ENCODE measurements around the gene CUBN. TPM values are rescaled to one million over a fixed set of nuclear protein-coding genes. Genes with fewer than 3 reads are reported as not detected.

Gene CUBN
- total and polyA plus RNA-seq, 2 of the 13 experiments (the other 11 are each of a cell fraction or from before 2014, with no cell fraction given), result 0.27 to 0.32 TPM

GRCh38 chr10:16965740-16966447, 163.7 kb downstream of the CUBN start (continued):
- TF ChIP-seq, protein P1, sequence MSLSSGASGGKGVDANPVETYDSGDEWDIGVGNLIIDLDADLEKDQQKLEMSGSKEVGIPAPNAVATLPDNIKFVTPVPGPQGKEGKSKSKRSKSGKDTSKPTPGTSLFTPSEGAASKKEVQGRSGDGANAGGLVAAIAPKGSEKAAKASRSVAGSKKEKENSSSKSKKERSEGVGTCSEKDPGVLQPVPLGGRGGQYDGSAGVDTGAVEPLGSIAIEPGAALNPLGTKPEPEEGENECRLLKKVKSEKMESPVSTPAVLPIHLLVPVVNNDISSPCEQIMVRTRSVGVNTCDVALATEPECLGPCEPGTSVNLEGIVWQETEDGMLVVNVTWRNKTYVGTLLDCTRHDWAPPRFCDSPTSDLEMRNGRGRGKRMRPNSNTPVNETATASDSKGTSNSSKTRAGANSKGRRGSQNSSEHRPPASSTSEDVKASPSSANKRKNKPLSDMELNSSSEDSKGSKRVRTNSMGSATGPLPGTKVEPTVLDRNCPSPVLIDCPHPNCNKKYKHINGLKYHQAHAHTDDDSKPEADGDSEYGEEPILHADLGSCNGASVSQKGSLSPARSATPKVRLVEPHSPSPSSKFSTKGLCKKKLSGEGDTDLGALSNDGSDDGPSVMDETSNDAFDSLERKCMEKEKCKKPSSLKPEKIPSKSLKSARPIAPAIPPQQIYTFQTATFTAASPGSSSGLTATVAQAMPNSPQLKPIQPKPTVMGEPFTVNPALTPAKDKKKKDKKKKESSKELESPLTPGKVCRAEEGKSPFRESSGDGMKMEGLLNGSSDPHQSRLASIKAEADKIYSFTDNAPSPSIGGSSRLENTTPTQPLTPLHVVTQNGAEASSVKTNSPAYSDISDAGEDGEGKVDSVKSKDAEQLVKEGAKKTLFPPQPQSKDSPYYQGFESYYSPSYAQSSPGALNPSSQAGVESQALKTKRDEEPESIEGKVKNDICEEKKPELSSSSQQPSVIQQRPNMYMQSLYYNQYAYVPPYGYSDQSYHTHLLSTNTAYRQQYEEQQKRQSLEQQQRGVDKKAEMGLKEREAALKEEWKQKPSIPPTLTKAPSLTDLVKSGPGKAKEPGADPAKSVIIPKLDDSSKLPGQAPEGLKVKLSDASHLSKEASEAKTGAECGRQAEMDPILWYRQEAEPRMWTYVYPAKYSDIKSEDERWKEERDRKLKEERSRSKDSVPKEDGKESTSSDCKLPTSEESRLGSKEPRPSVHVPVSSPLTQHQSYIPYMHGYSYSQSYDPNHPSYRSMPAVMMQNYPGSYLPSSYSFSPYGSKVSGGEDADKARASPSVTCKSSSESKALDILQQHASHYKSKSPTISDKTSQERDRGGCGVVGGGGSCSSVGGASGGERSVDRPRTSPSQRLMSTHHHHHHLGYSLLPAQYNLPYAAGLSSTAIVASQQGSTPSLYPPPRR (CRISPR knock-in tag; IDR thresholded peaks at IDR 0.05; ENCODE audit: borderline replicate concordance), result no peak
- TF ChIP-seq AGO2 (optimal IDR thresholded peaks at IDR 0.05; ENCODE audit: low read depth, low read length), result no peak
- no peak for TF ChIP-seq RFXAP (CRISPR knock-in tag; IDR thresholded peaks at IDR 0.05; ENCODE audit: borderline replicate concordance)
- no peak for TF ChIP-seq KDM2A (CRISPR knock-in tag; IDR thresholded peaks at IDR 0.05; ENCODE audit: borderline replicate concordance, low read depth)
- TF ChIP-seq ZIK1 (CRISPR knock-in tag; IDR thresholded peaks at IDR 0.05; ENCODE audit: borderline replicate concordance, low read depth), result no peak
- TF ChIP-seq PATZ1 (CRISPR knock-in tag; IDR thresholded peaks at IDR 0.05), result no peak
- TF ChIP-seq CEBPG (CRISPR knock-in tag; IDR thresholded peaks at IDR 0.05), result no peak
- no peak for TF ChIP-seq ZBTB37 (CRISPR knock-in tag; IDR thresholded peaks at IDR 0.05)
